HS-5 (cell line): ENCODE data around the gene ARHGAP40.
A peak's percentile ranks its signal among the peaks of the same experiment; 100 is the strongest.

ENCODE experiments used
- DNase-seq: peaks from one replicate; pipeline ENCODE4 v3.0.0-alpha.2; 2012; ENCODE audit warnings: low read depth

ARHGAP40 gene

DNA sequence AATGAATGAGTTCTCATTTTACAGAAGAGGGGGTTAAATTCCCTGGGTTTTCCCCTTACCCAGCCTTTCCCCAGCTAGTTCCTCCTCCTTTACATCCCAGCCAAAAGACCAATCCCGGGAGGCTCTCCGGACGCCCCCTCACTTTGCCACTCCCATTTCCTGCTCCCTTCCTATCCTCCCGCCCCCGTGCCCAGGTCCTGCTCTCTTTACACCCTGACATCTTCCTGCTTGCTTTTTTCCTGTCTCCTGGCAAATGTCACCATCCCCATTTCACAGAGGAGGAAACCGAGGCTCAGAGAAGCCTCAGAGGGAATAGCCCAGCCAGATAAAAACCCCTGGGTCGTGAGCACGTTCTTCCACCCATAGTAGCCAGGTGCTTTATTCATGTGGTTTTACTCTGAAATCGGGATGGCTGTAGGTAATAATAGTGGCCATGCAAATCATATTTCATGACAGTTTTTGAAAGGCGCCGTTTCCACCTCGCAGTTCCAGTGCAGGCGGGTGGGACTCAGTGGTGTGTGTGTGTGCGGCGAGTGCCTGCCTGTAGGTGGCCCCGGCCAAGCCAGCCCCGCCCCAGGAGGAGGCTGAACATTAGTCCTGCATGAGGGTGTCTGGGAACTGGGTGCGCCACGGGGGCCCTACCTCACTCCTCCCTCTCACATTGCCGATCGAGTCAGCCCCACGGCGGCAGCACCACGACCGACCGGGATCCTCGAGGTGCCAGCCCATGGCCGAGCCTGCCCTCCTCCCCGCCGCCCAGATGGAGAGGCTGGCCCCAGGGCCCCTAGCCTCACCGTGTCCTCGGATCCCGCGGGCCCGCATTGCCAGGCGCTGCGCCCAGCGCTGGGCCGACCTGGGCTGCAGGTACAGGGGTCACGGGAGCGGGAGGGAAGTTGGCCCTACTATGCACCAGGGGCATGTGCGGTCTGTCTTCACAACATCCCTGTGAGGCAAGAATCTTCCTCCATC lies at the start of gene ARHGAP40:
TSS of gene ARHGAP40 (plus strand) at position 594 of the 969 bp plus-strand sequence.
- DNase-seq = no peak

DNA sequence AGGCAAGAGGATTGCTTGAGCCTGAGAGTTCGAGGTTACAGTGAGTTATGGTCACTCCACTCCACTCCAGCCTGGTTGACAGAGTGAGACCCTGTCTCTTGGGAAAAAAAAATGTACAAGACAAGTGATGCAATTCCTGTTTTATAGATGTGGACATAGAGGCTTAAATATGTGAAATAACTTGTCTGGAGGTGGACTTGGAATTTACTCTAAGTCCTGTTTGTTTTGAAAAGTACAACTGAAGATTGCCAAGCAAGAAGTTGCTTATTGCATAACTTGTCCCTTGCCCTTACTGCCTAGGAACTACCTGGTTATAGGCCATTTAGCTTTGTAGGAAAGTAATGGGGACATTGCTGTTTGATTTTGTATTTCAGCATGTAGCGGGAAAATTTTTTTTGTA lies 46.6 kb upstream of the ARHGAP40 start:
- DNase-seq = no peak

DNA sequence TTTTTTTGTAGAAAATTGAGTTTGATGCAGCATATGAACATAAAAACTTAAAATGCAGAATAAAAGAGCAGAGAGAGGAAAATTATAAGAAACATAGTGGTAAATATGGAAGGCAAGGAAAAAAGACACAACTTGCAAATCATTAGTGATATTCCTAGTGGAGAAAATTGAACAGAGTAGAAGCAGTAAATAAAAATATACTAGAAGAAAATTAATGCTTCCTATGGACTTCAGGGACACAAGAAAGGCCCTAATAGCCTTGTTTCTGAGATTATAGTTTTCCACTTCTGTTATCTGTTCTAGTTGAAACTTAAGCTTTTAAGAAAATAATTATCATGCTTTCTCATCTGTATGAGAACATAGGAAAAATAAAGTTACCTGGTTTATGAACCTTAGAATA lies 46.2 kb upstream of the ARHGAP40 start:
- no peak for DNase-seq

DNA sequence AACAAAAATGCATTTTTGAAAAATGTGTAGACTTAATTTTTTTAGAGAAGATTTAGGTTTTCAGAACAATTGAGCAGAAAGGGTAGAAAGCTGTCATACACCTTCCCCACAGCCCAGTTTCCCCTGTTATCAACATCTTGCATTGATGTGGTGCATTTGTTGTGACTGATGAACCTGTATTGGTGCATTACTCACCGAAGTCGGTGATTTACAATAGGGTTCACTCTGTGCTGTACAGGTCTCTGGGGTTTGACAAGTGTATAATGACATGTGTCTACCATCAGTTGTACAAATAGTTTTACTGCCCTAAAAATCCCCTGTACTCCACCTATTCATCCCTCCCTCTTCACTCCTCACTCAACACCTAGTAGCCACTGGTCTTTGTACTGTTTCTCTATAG lies 44.4 kb upstream of the ARHGAP40 start:
- no peak for DNase-seq

DNA sequence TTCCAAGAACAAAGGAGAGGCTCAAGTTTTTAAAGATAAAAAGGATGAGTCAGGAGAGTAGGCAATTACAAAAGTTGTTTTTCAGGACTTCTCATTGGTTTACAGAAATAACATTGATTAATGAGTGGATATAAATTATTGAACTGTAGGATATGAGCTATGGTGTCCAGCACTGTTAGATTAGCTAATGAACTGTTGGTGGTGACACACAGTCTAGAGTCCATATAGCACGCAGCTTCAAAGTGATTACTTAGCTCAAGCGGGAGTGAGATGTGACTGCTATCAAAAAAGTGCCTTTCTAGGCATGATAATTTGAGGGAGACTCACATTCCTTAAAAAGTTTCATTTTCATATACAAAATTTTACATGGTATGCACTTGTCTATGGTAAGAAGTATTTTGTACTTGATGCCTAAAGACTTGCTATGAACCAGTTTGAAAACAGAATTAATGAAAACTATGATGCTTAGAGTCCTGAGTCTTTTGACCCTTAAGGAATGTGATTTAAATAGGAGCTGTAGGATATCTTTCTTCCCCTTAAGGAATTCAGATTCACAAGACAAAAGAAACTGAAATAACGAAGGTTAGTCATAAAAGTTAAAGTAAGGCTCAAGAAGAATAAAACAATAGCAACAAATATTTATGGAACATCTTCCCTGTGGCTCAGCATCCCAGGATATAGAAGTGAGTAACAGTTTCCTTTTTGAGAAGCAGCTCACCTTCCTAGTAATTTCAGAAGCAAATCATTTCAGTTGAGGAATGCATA lies 42.8 kb upstream of the ARHGAP40 start:
- no peak for DNase-seq

DNA sequence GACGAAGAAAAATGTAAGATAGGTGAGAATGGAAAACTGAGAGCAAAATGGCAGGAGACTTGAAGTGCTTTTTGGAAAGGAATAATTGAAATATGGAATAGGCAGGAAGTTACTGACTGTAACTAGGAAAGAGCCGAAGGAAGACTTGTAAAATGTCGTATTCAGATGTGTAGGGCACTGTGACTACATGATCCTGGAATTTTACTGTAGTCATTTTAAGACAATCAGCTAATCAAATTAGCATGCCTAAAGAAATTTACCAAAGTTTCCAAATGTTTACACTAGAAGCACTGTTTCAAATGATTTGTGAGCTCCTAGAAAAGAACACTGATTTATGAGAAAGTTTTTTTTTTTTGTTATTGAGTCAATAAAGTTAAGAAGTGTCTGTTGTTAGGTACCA lies 41.8 kb upstream of the ARHGAP40 start:
- peak; percentile 14 for DNase-seq

DNA sequence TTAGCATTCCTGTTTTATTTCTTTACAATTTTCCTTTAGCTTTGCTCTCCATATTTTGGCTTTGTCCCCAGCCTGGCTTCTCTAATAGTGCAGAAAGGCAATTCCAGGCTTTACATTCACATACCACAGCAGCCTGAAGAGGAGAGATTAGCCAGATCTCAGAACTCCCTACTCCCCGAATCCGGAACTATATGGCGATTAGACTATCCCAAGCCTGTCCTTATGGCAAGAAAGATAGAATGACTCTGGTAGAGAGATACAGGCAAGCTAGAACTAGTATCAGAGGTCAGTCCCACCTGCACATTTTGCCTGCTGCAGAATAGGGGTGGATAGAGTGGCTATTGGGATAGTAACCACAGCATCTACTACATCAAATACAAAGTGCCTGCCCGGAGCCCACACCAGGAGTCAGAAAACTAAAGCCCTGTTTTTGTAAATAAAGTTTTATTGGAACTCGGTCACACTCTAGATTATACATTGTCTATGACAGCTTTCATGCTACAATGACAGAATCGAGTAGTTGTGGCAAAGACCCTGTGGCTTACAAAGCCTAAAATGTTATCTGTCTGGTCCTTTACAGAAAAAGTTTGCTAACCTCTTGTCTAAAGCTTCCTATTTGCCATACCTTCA lies 37.7 kb upstream of the ARHGAP40 start:
- no peak for DNase-seq

DNA sequence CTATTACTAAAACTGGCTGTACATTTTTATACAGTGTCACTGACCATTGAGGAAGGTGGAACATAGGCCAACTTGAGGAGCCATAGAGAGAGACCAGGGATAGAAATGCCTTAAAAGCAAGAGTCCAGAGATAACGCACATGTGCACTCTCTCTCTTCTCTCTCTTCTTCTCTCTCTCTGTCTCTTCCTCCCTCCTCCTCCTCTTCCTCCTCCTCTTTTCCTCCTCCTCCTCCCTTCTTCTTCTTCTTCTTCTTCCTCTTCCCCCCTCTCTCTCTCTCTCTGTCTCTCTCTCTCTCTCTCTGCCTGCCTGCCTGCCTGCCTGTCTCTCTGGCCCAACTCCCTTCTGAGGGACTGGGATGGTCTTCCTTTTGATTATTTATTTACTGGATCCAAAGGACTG lies 36.9 kb upstream of the ARHGAP40 start:
- DNase-seq = no peak

DNA sequence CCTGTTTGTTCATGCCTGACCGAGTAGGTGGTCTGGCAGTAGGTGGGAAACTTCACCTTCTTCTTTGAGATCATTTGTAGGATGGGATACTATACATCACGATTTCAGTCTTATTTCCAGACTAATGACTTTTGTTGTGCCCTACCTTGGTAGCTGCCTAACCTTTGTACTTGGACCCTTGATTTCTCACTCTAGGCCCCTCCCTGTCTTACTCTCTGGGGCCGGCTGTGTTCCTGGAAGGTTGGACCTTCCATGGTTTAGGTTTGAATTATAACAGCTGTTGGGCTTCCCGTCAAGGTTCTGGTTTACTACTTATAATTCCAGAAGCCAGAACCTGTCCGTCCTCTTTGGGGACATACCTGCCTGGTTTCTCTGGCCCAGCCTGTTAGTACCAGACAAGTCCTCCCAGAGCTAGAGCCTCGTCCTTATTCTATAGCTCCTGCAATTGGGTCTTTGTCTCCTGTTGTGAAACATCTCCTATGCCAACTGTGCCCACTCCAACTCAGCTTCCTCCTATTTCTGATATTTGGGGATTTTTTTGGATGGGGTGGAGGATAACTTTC lies 35.5 kb upstream of the ARHGAP40 start:
- no peak for DNase-seq

DNA sequence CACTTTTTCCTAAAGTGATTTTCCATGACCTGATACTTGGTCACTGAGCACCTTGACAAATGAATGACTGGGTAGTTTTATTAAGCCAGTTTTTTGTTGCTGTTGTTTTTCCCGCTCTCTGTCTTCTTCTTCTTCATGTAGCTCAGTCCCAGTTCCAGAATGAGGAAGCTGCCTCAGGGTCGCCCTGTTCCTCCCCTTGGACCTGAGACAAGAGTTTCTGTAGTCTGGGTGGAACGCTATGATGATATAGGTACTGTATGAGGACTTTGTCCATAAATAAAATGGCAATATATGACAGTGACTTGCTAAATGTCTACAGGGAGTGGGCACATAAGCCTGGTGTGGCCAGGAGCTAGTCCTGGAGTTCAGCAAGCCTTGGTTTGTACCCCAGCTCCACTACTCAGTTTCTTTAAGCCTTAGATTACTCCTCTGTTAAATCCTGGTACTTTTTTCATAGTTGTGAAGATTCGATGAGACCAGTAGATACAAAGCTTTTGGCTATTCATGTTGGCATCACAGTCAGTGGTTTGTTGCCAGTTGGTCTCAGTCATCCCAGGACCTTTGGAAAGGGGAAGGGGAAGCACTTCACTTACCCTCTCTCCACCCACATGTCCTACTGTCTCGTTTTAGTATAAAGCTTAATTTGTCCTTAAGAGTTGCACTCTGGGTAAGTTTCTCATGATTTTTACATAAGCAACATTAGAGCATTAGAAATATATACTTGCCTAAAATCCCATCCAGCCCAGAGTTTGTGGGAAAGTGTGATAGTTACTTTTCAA lies 31.7 kb upstream of the ARHGAP40 start:
- no peak for DNase-seq

DNA sequence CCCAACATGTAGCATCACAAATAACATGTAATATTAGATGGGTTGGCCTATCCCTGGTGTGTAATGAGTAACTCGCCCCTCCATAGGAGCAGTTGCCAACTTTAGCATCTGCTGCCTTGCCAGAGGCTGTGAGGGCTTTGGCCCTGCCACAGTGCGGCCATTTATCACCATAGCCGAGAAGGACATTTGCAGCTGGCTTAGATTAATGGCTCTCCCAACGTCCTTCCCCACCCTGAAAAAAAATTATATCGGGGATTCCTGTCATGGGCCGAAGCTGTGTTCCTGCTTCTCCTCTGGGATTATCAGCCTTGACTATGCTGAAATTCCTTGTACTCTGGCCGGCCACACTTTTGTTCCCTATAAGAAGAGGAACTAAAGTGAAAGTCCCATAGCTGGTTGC lies 28.2 kb upstream of the ARHGAP40 start:
- DNase-seq = no peak

DNA sequence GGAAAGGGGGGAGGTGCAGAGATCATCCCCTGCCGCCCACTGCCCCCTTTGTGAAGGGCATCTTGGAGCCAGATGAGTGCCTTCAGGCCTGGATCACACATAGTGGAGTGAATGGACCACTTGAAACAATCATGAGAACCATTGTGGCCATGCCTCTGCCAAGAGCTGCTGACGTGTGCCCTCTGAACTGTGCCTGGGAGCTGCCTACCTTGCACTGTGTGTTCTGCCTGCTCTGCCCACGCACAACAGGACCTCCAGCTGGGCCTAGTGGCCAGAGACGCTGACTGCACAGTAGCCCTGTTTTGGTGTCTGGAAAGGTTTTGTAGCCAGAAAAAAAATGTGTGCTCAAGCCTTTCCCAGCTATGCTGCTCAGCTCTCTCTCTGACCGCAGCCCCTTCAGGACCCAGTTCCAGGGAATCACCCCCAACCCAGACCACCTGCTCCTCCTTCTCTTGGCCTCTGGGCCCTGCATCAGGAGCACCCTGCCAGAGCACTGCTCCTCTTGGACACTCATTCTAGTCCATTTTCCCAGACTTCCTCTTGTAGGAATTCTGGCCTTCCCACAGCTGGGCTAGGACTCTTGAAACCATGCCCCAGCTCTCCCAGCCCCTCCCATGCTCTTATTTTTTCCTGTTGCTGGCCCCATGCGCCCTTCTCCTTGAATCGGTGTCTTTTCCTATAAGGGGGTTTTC lies 22.2 kb upstream of the ARHGAP40 start:
- no peak for DNase-seq

DNA sequence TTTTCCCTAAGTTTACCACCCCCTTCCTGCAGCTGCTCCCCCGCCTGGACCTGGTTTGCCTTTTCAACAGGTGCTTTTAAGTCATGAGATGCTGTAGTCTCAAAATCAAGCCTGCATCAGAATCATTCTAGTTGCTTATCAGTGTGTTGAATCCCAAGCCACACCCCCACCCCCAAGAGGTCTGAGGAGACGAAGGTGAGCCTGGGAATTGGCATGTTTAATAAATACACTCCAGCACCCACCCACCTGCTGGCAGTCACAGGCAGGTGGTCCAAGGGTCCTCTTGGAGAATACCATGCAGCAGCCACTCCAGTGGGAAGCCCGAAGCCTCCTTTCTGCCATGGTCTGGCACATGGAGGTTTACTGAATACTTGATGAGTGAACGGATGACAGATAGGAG lies 21.7 kb upstream of the ARHGAP40 start:
- DNase-seq = no peak

DNA sequence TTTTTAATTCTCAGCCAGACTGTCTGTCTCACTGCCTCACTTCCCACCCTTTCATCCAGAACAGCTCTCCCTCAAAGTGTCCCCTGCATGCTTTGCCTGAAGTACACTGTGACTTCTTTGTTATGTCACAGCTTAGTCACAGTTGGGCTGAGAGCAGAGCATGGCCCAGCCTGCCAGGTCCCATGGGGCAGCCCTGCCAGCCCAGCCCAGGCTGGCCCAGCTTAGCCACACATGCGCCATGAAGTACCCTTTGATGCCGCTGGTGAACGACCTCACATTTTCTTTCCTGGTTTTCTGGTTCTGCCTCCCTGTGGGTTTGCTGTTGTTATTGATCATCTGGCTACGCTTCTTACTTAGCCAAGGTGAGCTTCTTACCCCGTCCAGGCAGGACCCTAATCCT lies 20.6 kb upstream of the ARHGAP40 start, which contains the start of gene ADIG:
TSS of gene ADIG (plus strand) at position 185 of the 400 bp plus-strand sequence. CDS start at position 239, 54 bp downstream.
- no peak for DNase-seq

DNA sequence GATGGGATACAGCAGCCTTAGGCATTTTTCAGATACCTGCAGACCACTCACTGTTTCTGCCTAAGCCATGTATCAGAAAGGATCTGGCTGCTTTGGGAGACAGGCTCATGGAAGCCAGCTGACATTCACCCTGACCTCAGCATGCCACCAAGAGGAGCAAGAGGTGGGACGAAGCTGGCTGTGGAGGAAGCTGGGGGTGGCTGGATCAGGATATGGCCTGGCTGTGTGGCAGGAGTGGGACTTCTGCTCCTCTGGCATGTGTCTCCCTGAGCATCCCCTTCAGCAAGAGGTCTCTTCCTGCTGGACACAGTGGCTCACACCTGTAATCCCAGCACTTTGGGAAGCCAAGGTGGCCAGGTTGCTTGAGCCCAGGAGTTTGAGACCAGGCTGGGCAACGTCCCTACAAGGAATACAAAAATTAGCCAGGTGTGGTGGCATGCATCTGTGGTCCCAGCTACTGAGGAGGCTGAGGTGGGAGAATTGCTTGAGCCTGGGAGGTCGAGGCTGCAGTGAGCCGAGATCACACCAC lies 19.7 kb upstream of the ARHGAP40 start:
- DNase-seq = no peak

DNA sequence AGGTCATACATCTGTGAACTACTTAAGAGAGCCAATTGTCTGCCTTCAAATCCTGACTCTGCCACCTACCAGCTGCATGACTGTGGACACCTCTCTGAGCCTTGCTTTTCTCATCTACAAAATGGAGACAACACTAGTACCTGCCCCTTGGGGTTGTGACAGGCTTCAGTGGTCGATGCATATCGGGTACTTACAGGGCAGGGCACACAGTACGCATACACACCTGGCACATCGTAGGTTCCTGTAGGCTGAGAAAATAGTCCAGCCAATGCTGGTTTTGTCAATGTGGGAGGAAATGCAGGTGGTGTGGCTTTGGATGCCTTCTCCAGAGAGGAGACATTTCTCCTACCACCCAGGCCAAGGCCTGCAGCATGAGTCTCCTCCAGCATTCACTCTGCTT lies 18.3 kb upstream of the ARHGAP40 start:
- no peak for DNase-seq

DNA sequence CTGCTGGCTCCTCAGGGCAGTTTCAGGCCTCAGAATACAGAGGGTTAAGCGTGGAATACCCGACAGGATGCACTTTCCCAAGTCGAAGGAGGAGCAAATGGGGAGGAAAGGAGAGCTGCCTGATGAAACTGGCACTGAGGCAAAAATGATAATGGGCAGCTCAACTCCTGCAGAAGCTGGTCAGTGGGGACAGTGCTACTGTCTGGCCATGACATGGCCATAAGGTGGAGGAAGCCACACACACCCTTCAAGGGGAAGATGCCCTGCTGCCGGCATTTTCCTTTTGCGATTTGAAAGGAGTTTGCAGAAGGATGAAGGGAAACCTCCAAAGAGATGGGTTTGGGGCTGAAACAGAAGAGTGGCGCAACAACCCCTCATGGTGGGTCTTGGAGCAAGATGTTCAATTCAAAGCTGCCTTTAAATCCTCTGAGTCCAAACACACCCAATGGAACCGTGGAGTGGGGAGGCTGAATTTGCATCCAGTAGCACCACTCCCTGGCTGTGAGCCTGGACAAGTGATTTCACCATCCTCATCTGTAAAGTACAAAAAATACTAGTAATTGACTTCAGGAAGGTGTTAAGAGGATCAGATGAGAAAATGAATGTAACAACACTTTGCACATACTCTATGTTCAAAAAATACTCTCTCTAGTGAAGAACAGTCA lies 17.4 kb upstream of the ARHGAP40 start:
- DNase-seq = no peak

DNA sequence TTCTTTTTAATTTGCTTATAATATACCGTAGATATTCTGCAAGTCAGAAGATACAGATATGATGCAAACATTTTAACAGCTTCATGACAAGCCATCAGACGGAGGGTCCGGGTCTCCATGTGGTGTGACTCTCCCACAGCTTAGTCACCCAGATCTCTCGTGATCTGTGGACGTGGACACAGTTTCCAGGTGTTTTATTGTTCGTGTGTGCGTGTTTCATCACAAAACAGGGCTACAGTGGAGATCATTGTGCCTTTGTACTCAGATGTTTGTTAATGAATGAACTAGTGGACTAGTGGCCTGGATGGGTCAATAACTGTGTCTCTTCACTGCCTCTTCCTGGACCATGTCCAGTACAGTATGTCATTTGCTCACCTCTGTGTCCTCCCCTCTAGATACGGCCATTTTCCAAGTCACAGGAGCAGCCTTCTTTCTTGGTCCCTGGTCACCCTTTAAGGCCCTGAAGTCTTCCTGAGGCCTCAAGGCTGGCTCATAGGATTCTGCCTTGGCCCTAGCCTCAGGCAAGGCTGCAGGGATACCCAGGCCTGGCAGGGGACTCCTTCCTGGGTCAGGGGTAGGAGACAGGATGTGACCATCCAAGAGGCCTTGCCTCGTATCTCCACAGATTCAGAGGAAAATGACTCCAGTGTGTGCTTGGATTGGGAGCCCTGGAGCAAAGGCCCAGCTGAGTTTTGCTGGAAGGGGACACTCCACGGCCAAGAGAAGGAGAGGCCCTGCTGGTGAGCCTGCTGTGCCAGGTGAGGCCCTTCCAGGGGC lies 16.0 kb upstream of the ARHGAP40 start:
- DNase-seq = no peak

DNA sequence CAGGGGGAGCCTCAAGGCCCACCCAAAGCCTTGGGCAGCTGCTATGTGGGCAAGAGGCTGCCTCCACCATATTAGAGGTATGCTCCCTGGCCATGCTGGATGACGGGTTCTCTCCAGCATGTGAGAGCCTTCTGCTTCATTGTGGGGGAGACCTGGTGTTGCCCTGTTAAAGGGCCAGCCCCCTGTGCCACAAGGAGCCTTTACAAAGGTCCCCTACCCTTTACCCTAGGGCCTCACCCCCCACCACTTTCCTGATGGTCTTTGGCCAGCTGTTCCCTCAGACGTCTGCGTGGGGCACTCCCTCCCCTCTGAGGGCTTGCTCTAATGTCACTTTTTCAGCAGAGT lies 15.5 kb upstream of the ARHGAP40 start:
- DNase-seq = no peak
